Measurements from ENCODE around the gene BTBD9.

Gene BTBD9

GRCh38 chr6:38178584-38178886, 461.2 kb downstream of the BTBD9 start:
- Histone ChIP-seq H3K9me3 (ENCODE audit: control insufficient read depth, low read length) (no peaks in the 10 kb centered on the region), H3K4me2 (ENCODE audit: low read length) (no peak overlapping the region)
- TF ChIP-seq CTCF (IDR thresholded peaks at IDR 0.05) = no peak

GRCh38 chr6:38177882-38178583, 461.7 kb downstream of the BTBD9 start:
- Histone ChIP-seq H3K4me3 (ENCODE audit: low read depth, low read length) (no peak overlapping the region), H3K36me3 (ENCODE audit: control insufficient read depth, insufficient read depth, low read length) (no peaks in the 10 kb centered on the region), H2AFZ (no peak overlapping the region), H3K79me2 (no peaks in the 10 kb centered on the region), H3K27ac (no peak overlapping the region), H3K27me3 (ENCODE audit: control insufficient read depth, insufficient read depth, low read length) (no peaks in the 10 kb centered on the region), H3K4me1 (no peaks in the 10 kb centered on the region), H3K9ac (no peak overlapping the region), H3K9me3 (ENCODE audit: control insufficient read depth, low read length) (no peaks in the 10 kb centered on the region), H3K4me2 (ENCODE audit: low read length) (no peak overlapping the region)
- no peak for TF ChIP-seq CTCF (IDR thresholded peaks at IDR 0.05)

More at GRCh38 chr6:38178584-38178886, 461.2 kb downstream of the BTBD9 start:
- H2AFZ ChIP-seq = no peak overlapping the region
- no peak overlapping the region for H3K27ac ChIP-seq
- H3K9ac ChIP-seq = no peak overlapping the region
- no peaks in the 10 kb centered on the region for H3K79me2 ChIP-seq
- H3K4me1 ChIP-seq = no peaks in the 10 kb centered on the region
- no peak overlapping the region for H3K4me3 ChIP-seq (ENCODE audit: low read depth, low read length)
- H3K36me3 ChIP-seq (ENCODE audit: control insufficient read depth, insufficient read depth, low read length) = no peaks in the 10 kb centered on the region
- H3K27me3 ChIP-seq (ENCODE audit: control insufficient read depth, insufficient read depth, low read length) = no peaks in the 10 kb centered on the region

- Histone ChIP-seq H3K9ac (no peak overlapping the region), H3K36me3 (ENCODE audit: control insufficient read depth, insufficient read depth, low read length) (no peaks in the 10 kb centered on the region), H3K27ac (no peak overlapping the region), H3K27me3 (ENCODE audit: control insufficient read depth, insufficient read depth, low read length) (no peaks in the 10 kb centered on the region), H3K4me1 (no peaks in the 10 kb centered on the region), H3K4me3 (ENCODE audit: low read depth, low read length) (no peak overlapping the region), H3K79me2 (no peaks in the 10 kb centered on the region), H2AFZ (no peak overlapping the region), H3K4me2 (ENCODE audit: low read length) (no peak overlapping the region), H3K9me3 (ENCODE audit: control insufficient read depth, low read length) (no peaks in the 10 kb centered on the region)
- no peak for TF ChIP-seq CTCF (IDR thresholded peaks at IDR 0.05)
These were observed 462.7 kb downstream of the BTBD9 start for GRCh38 chr6:38176797-38177751.

GRCh38 chr6:38175786-38176185, 463.9 kb downstream of the BTBD9 start:
- H3K79me2 ChIP-seq = no peaks in the 10 kb centered on the region
- H3K27me3 ChIP-seq (ENCODE audit: control insufficient read depth, insufficient read depth, low read length) = no peaks in the 10 kb centered on the region
- no peaks in the 10 kb centered on the region for H3K9me3 ChIP-seq (ENCODE audit: control insufficient read depth, low read length)
- H3K27ac ChIP-seq = no peak overlapping the region
- no peak overlapping the region for H3K4me3 ChIP-seq (ENCODE audit: low read depth, low read length)
- no peaks in the 10 kb centered on the region for H3K36me3 ChIP-seq (ENCODE audit: control insufficient read depth, insufficient read depth, low read length)
- H3K9ac ChIP-seq = no peak overlapping the region
- no peak overlapping the region for H3K4me2 ChIP-seq (ENCODE audit: low read length)
- H2AFZ ChIP-seq = no peak overlapping the region
- H3K4me1 ChIP-seq = no peaks in the 10 kb centered on the region
- no peak for TF ChIP-seq CTCF (IDR thresholded peaks at IDR 0.05)

All from parathyroid adenoma (tissue), 2 donors.